HepG2 (cell line): ENCODE measurements around the gene ATP6V0E1. TPM values are rescaled to one million over a fixed set of nuclear protein-coding genes. Genes with fewer than 3 reads are reported as not detected.

Source experiments
- CBX2 ChIP-seq, 2 experiments: fragments of 200-600 bp in 1 of 2; sonication (generic); formaldehyde crosslinking in 1 of 2; IDR thresholded peaks; 2 replicates each; pipeline versions ENCODE4 v1.7.0 to v1.8.1; 2018 to 2022; ENCODE audit warnings: low read depth in 2 of 2, low read length in 1 of 2, mild to moderate bottlenecking in 1 of 2, missing genetic modification reagents in 1 of 2
- E2F1 ChIP-seq: sonication (generic); formaldehyde crosslinking; IDR thresholded peaks from 2 replicates; pipeline ENCODE4 v1.5.0; 2020; ENCODE audit warnings: missing genetic modification reagents
- HNRNPH1 ChIP-seq: fragments of 200-400 bp; formaldehyde crosslinking; optimal IDR thresholded peaks from 2 replicates; pipeline ENCODE3; 2017; ENCODE audit warnings: mild to moderate bottlenecking, low read depth, low read length
- IKZF1 ChIP-seq: fragments of 450-650 bp; IDR thresholded peaks from 2 replicates; pipeline ENCODE4 v1.7.1; 2016
- MAFG ChIP-seq: sonication (generic); formaldehyde crosslinking; IDR thresholded peaks from 2 replicates; pipeline ENCODE4 v1.5.1; 2020; ENCODE audit warnings: mild to moderate bottlenecking, missing genetic modification reagents
- RFXANK ChIP-seq: IDR thresholded peaks from 2 replicates; pipeline ENCODE4 v1.6.1; 2016
- ZNF24 ChIP-seq: fragments of 450-650 bp; IDR thresholded peaks from 2 replicates; pipeline ENCODE4 v1.6.1; 2017; ENCODE audit warnings: antibody characterized with exemption, mild to moderate bottlenecking
- ZNF350 ChIP-seq: sonication (generic); formaldehyde crosslinking; IDR thresholded peaks from 2 replicates; pipeline ENCODE4 v1.4.0; 2020; ENCODE audit warnings: mild to moderate bottlenecking, low read depth, missing genetic modification reagents, borderline replicate concordance
- ZNF850 ChIP-seq: sonication (generic); formaldehyde crosslinking; conservative IDR thresholded peaks from 2 replicates; pipeline ENCODE4 v1.9.0; 2021; ENCODE audit warnings: mild to moderate bottlenecking, missing genetic modification reagents
- ZSCAN20 ChIP-seq: sonication (generic); formaldehyde crosslinking; IDR thresholded peaks from 2 replicates; pipeline ENCODE4 v1.4.0; 2020; ENCODE audit warnings: missing genetic modification reagents, mild to moderate bottlenecking, borderline replicate concordance
- polyA plus RNA-seq, 8 experiments: library from polyadenylated mRNA; depleted of rRNA in 3 of 8; stranded (reverse) in 7 of 8; unstranded in 1 of 8; fragments of >200 nt; fragmentation: Illumina TruSeq in 4 of 8; extraction: Trizol in 4 of 8; gene quantifications; 2 replicates each; pipeline versions ENCODE4 v1.2.1 to v1.2.3, GENCODE V29; 2011 to 2016; ENCODE audit warnings: low read depth in 4 of 8, missing spikeins in 1 of 8, mixed read lengths in 1 of 8; ENCODE audit not compliant: insufficient read depth in 1 of 8
- total RNA-seq, 5 experiments: library from RNA; depleted of rRNA; stranded (reverse); fragments of >200 nt; fragmentation: Illumina TruSeq; extraction: Trizol; gene quantifications; 2 replicates each; pipeline ENCODE4 v1.2.3, GENCODE V29; 2016; ENCODE audit warnings: low read depth in 1 of 5
- TF ChIP-seq, protein P1 (sequence below): sonication (generic); formaldehyde crosslinking; IDR thresholded peaks from 2 replicates; pipeline ENCODE4 v1.4.0; 2020; ENCODE audit warnings: missing genetic modification reagents, borderline replicate concordance
- TF ChIP-seq, protein P2 (sequence below): sonication (generic); formaldehyde crosslinking; IDR thresholded peaks from one replicate; pipeline ENCODE4 v1.5.1; 2020; ENCODE audit warnings: mild to moderate bottlenecking, missing genetic modification reagents; ENCODE audit errors: not compliant biosample characterization

ATP6V0E1 gene
- total and polyA plus RNA-seq, 2 of the 13 experiments (the other 11 are each of a cell fraction or from before 2014, with no cell fraction given) = 143 to 215 TPM

DNA sequence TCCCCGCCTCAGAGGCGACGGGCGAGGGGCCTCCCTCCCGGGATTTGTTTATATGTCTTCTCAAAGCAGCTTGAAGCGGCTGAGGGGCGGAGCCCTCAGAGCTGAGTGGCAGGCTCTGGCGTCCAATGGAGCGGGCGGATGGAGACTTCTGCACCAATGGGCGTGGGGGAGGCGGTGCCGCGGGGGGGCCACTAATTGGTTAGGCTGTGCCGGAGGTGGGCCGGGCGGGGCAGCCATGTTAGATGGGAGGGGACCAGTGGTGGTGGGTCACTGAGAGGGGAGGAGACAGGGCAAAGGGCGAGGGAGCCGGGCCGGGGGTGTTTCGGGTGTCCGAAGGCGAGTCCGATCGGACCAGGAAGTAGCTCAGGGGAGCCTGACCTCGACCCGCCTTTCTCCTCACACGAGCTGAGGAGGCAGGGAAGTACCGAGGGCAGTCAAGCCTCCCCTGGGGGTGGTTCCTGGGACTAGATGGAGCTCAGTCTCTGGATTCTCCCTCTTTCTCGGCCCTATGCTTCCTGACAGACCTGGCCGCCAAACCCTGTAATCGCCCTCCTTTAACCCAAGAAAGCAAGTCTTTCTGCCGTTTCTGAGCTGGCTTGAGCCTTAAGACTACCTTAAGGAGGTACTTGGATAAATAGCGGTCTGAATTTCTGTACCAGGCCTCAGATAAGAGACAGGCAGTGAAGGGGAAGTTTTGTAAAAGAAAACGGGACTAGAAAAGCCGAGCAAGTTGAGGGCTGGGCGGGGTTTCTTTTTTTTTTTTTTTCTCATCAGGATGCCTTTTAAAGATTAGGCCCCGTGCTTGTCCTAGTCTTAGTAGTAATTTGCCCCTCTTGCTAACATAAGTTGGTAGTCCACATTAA lies 73.7 kb downstream of the ATP6V0E1 start (continued):
- TF ChIP-seq, protein P1, sequence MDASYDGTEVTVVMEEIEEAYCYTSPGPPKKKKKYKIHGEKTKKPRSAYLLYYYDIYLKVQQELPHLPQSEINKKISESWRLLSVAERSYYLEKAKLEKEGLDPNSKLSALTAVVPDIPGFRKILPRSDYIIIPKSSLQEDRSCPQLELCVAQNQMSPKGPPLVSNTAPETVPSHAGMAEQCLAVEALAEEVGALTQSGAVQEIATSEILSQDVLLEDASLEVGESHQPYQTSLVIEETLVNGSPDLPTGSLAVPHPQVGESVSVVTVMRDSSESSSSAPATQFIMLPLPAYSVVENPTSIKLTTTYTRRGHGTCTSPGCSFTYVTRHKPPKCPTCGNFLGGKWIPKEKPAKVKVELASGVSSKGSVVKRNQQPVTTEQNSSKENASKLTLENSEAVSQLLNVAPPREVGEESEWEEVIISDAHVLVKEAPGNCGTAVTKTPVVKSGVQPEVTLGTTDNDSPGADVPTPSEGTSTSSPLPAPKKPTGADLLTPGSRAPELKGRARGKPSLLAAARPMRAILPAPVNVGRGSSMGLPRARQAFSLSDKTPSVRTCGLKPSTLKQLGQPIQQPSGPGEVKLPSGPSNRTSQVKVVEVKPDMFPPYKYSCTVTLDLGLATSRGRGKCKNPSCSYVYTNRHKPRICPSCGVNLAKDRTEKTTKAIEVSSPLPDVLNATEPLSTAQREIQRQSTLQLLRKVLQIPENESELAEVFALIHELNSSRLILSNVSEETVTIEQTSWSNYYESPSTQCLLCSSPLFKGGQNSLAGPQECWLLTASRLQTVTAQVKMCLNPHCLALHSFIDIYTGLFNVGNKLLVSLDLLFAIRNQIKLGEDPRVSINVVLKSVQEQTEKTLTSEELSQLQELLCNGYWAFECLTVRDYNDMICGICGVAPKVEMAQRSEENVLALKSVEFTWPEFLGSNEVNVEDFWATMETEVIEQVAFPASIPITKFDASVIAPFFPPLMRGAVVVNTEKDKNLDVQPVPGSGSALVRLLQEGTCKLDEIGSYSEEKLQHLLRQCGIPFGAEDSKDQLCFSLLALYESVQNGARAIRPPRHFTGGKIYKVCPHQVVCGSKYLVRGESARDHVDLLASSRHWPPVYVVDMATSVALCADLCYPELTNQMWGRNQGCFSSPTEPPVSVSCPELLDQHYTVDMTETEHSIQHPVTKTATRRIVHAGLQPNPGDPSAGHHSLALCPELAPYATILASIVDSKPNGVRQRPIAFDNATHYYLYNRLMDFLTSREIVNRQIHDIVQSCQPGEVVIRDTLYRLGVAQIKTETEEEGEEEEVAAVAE (CRISPR knock-in tag) = peak; percentile 83; the same call in 1 of the 2 replicates
- TF ChIP-seq RFXANK (CRISPR knock-in tag) = no peak; the same call in 1 of the 2 replicates
- no peak for TF ChIP-seq ZNF850
- no peak for TF ChIP-seq ZSCAN20 (CRISPR knock-in tag)
- TF ChIP-seq HNRNPH1 = no peak
- peak; percentile 64; the same call in 1 of the 2 replicates for TF ChIP-seq ZNF350 (CRISPR knock-in tag)
- no peak for TF ChIP-seq CBX2 (IDR thresholded peaks at IDR 0.05; ENCODE audit: low read depth, low read length)
- TF ChIP-seq CBX2 (CRISPR knock-in tag; IDR thresholded peaks at IDR 0.05; ENCODE audit: low read depth) = no peak
- no peak for TF ChIP-seq E2F1 (CRISPR knock-in tag)
- TF ChIP-seq, protein P2, sequence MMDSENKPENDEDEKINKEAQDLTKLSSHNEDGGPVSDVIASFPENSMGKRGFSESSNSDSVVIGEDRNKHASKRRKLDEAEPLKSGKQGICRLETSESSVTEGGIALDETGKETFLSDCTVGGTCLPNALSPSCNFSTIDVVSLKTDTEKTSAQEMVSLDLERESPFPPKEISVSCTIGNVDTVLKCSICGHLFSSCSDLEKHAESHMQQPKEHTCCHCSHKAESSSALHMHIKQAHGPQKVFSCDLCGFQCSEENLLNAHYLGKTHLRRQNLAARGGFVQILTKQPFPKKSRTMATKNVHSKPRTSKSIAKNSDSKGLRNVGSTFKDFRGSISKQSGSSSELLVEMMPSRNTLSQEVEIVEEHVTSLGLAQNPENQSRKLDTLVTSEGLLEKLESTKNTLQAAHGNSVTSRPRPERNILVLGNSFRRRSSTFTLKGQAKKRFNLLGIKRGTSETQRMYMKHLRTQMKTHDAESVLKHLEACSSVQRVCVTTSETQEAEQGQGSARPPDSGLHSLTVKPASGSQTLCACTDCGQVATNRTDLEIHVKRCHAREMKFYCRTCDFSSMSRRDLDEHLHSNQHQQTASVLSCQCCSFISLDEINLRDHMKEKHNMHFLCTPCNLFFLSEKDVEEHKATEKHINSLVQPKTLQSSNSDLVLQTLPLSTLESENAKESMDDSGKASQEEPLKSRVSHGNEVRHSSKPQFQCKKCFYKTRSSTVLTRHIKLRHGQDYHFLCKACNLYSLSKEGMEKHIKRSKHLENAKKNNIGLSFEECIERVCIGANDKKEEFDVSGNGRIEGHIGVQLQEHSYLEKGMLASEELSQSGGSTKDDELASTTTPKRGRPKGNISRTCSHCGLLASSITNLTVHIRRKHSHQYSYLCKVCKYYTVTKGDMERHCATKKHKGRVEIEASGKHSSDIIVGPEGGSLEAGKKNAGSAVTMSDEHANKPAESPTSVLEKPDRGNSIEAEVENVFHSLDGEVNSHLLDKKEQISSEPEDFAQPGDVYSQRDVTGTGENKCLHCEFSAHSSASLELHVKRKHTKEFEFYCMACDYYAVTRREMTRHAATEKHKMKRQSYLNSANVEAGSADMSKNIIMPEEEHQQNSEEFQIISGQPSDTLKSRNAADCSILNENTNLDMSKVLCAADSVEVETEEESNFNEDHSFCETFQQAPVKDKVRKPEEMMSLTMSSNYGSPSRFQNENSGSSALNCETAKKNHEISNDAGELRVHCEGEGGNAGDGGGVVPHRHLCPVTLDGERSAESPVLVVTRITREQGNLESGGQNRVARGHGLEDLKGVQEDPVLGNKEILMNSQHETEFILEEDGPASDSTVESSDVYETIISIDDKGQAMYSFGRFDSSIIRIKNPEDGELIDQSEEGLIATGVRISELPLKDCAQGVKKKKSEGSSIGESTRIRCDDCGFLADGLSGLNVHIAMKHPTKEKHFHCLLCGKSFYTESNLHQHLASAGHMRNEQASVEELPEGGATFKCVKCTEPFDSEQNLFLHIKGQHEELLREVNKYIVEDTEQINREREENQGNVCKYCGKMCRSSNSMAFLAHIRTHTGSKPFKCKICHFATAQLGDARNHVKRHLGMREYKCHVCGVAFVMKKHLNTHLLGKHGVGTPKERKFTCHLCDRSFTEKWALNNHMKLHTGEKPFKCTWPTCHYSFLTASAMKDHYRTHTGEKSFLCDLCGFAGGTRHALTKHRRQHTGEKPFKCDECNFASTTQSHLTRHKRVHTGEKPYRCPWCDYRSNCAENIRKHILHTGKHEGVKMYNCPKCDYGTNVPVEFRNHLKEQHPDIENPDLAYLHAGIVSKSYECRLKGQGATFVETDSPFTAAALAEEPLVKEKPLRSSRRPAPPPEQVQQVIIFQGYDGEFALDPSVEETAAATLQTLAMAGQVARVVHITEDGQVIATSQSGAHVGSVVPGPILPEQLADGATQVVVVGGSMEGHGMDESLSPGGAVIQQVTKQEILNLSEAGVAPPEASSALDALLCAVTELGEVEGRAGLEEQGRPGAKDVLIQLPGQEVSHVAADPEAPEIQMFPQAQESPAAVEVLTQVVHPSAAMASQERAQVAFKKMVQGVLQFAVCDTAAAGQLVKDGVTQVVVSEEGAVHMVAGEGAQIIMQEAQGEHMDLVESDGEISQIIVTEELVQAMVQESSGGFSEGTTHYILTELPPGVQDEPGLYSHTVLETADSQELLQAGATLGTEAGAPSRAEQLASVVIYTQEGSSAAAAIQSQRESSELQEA (CRISPR knock-in tag) = no peak
- no peak for TF ChIP-seq MAFG (CRISPR knock-in tag)
- TF ChIP-seq IKZF1 = no peak
- TF ChIP-seq ZNF24 = no peak
